H1 (cell line): ENCODE results near the gene TUBGCP5. TPM values are rescaled to one million over a fixed set of nuclear protein-coding genes. Genes with fewer than 3 reads are reported as not detected.

Experiments
- CTCF ChIA-PET: fragments of 300-600 bp; sonication (Branson Sonifier 250); formaldehyde crosslinking; loops from one replicate; lab custom pipeline; 2021; ENCODE audit not compliant: partially characterized antibody; lab: Charles Lee
- POLR2A ChIA-PET: fragments of 300-600 bp; sonication (Branson Sonifier 250); formaldehyde crosslinking; loops from one replicate; lab custom pipeline; 2021; ENCODE audit warnings: inconsistent platforms; ENCODE audit not compliant: partially characterized antibody; lab: Charles Lee
- DNase-seq, 2 experiments: peaks; one replicate each; pipeline versions ENCODE4 v3.0.0 to v3.0.0-alpha.2; 2010 to 2022; ENCODE audit warnings: low spot score in 2 of 2, low read depth in 1 of 2, mixed read lengths in 1 of 2
- FAIRE-seq: peaks from 2 replicates; lab custom pipeline; 2011; peaks lifted over from hg19 to GRCh38; lab: Jason Lieb, UNC
- H2AFZ ChIP-seq: 2 replicates; pipeline ENCODE4 v1.8.1; 2012; ENCODE audit warnings: low read length, inconsistent platforms
- H2AK5ac ChIP-seq: 2 replicates; pipeline ENCODE4 v1.6.1; 2013; ENCODE audit warnings: low read depth, low read length
- H2BK120ac ChIP-seq: replicated peaks from 2 replicates; pipeline ENCODE3; 2013; ENCODE audit warnings: low read depth, low read length, inconsistent platforms
- H2BK12ac ChIP-seq: 2 replicates; pipeline ENCODE4 v1.6.1; 2013; ENCODE audit warnings: low read depth, low read length
- H2BK15ac ChIP-seq: 2 replicates; pipeline ENCODE4 v1.6.1; 2013; ENCODE audit warnings: low read length
- H2BK20ac ChIP-seq: 2 replicates; pipeline ENCODE4 v1.6.1; 2013; ENCODE audit warnings: low read length
- H2BK5ac ChIP-seq: 2 replicates; pipeline ENCODE4 v1.6.1; 2013; ENCODE audit warnings: low read depth, low read length
- H3K14ac ChIP-seq: 2 replicates; pipeline ENCODE4 v1.6.1; 2013; ENCODE audit warnings: inconsistent platforms; ENCODE audit not compliant: insufficient read length
- H3K18ac ChIP-seq: 2 replicates; pipeline ENCODE4 v1.6.1; 2013; ENCODE audit warnings: low read length; ENCODE audit errors: extremely low read depth
- H3K23ac ChIP-seq: 2 replicates; pipeline ENCODE4 v1.6.1; 2013; ENCODE audit warnings: inconsistent platforms; ENCODE audit not compliant: insufficient read length
- H3K23me2 ChIP-seq: 2 replicates; pipeline ENCODE4 v1.6.1; 2013; ENCODE audit warnings: low read depth, low read length
- H3K27ac ChIP-seq: 2 replicates; pipeline ENCODE4 v1.6.1; 2011; ENCODE audit warnings: low read depth, low read length, inconsistent platforms
- H3K27me3 ChIP-seq, 4 experiments: replicated peaks in 1 of 4; 1 replicate in 1 of 4; 2 replicates in 3 of 4; pipeline versions ENCODE4 v1.6.1 to v1.8.1; 2011 to 2013; ENCODE audit warnings: low read length in 3 of 4, mild to moderate bottlenecking in 3 of 4, inconsistent platforms in 2 of 4, mixed read lengths in 2 of 4, moderate library complexity in 1 of 4; ENCODE audit not compliant: control insufficient read depth in 3 of 4, insufficient read depth in 3 of 4; ENCODE audit errors: extremely low read depth in 1 of 4
- H3K36me3 ChIP-seq, 4 experiments: 2 replicates each; pipeline versions ENCODE4 v1.6.1 to v1.8.1; 2011 to 2013; ENCODE audit warnings: mild to moderate bottlenecking in 4 of 4, low read length in 3 of 4, moderate library complexity in 2 of 4, control low read depth in 1 of 4, inconsistent platforms in 1 of 4; ENCODE audit not compliant: insufficient read depth in 4 of 4, control insufficient read depth in 2 of 4
- H3K4ac ChIP-seq: replicated peaks from 2 replicates; pipeline ENCODE3; 2013; ENCODE audit warnings: low read length, low read depth, mixed read lengths, inconsistent platforms; ENCODE audit not compliant: insufficient read length
- H3K4me1 ChIP-seq, 4 experiments: replicated peaks in 1 of 4; 1 replicate in 1 of 4; 2 replicates in 3 of 4; pipeline versions ENCODE4 v1.6.1 to v1.8.1; 2011 to 2013; ENCODE audit warnings: low read length in 3 of 4, inconsistent platforms in 2 of 4, mixed read lengths in 1 of 4; ENCODE audit not compliant: insufficient read depth in 4 of 4, control insufficient read depth in 3 of 4
- H3K4me2 ChIP-seq, 2 experiments: 2 replicates each; pipeline versions ENCODE4 v1.6.1 to v1.8.1; 2011 to 2013; ENCODE audit warnings: low read depth in 2 of 2, low read length in 2 of 2, control low read depth in 1 of 2, inconsistent platforms in 1 of 2, mild to moderate bottlenecking in 1 of 2; ENCODE audit not compliant: insufficient read depth in 1 of 2
- H3K4me3 ChIP-seq, 4 experiments: fragments of 200-600, 300-600 bp in 1 of 4; sonication (generic), shearing (Covaris generic), sonication (Bioruptor Twin) in 1 of 4; 2 replicates each; pipeline versions ENCODE4 v1.5.1 to v1.8.1; 2011 to 2016; ENCODE audit warnings: low read length in 4 of 4, low read depth in 3 of 4, control low read depth in 2 of 4, inconsistent platforms in 2 of 4, mild to moderate bottlenecking in 2 of 4, mixed read lengths in 1 of 4, moderate library complexity in 1 of 4; ENCODE audit not compliant: insufficient read depth in 2 of 4; ENCODE audit errors: extremely low read depth in 1 of 4
- H3K56ac ChIP-seq: replicated peaks from 2 replicates; pipeline ENCODE3; 2013; ENCODE audit warnings: low read depth, mild to moderate bottlenecking, mixed read lengths, low read length, inconsistent platforms; ENCODE audit not compliant: insufficient read length
- H3K79me1 ChIP-seq: 2 replicates; pipeline ENCODE4 v1.6.1; 2013; ENCODE audit warnings: low read depth, low read length, control low read depth
- H3K79me2 ChIP-seq, 2 experiments: 2 replicates each; pipeline versions ENCODE4 v1.6.1 to v1.8.1; 2012 to 2013; ENCODE audit warnings: low read length in 2 of 2, mild to moderate bottlenecking in 2 of 2, inconsistent platforms in 1 of 2; ENCODE audit not compliant: insufficient read depth in 2 of 2, control insufficient read depth in 1 of 2
- H3K9ac ChIP-seq, 4 experiments: replicated peaks in 1 of 4; 1 replicate in 1 of 4; 2 replicates in 3 of 4; pipeline versions ENCODE4 v1.6.1 to v1.8.1; 2011 to 2013; ENCODE audit warnings: low read depth in 3 of 4, low read length in 3 of 4, control low read depth in 2 of 4, mild to moderate bottlenecking in 2 of 4, moderate library complexity in 2 of 4, inconsistent platforms in 1 of 4; ENCODE audit errors: extremely low read depth in 1 of 4
- H3K9me3 ChIP-seq, 2 experiments: 2 replicates each; pipeline versions ENCODE4 v1.6.1 to v1.8.1; 2012 to 2013; ENCODE audit warnings: mild to moderate bottlenecking in 2 of 2, moderate library complexity in 2 of 2, control low read depth in 1 of 2, inconsistent platforms in 1 of 2, low read depth in 1 of 2, low read length in 1 of 2, mixed read lengths in 1 of 2; ENCODE audit not compliant: insufficient read depth in 2 of 2
- H4K20me1 ChIP-seq, 2 experiments: replicated peaks in 1 of 2; 2 replicates each; pipeline versions ENCODE3 to v1.8.1; 2011 to 2013; ENCODE audit warnings: inconsistent platforms in 2 of 2, low read length in 2 of 2, mild to moderate bottlenecking in 1 of 2; ENCODE audit not compliant: insufficient read depth in 2 of 2, control insufficient read depth in 1 of 2
- H4K5ac ChIP-seq: 2 replicates; pipeline ENCODE4 v1.6.1; 2013; ENCODE audit warnings: low read length, low read depth, mixed read lengths, inconsistent platforms; ENCODE audit not compliant: insufficient read length
- H4K8ac ChIP-seq: 2 replicates; pipeline ENCODE4 v1.8.0; 2013; ENCODE audit warnings: mild to moderate bottlenecking, moderate library complexity, low read length, inconsistent platforms; ENCODE audit not compliant: insufficient read depth; ENCODE audit errors: extremely low read depth
- H4K91ac ChIP-seq: replicated peaks from 2 replicates; pipeline ENCODE3; 2013; ENCODE audit warnings: low read length, mixed read lengths, inconsistent platforms; ENCODE audit not compliant: insufficient read length
- CHD1 ChIP-seq: IDR thresholded peaks from 2 replicates; pipeline ENCODE4 v1.6.1; 2012; ENCODE audit warnings: low read depth, low read length, improper control_type of control experiment
- CREB1 ChIP-seq: IDR thresholded peaks from 2 replicates; pipeline ENCODE4 v1.6.1; 2012; ENCODE audit warnings: inconsistent platforms
- EZH2 ChIP-seq: fragments of 200-600 bp; sonication (generic); IDR thresholded peaks from 2 replicates; pipeline ENCODE4 v1.7.1; 2012; ENCODE audit warnings: low read depth, mild to moderate bottlenecking, moderate library complexity, low read length, inconsistent platforms; ENCODE audit not compliant: severe bottlenecking
- GTF2F1 ChIP-seq: IDR thresholded peaks from 2 replicates; pipeline ENCODE4 v1.6.1; 2012; ENCODE audit warnings: low read depth, low read length, improper control_type of control experiment, borderline replicate concordance
- KDM1A ChIP-seq: fragments of 200-600, 300-600 bp; sonication (generic); IDR thresholded peaks from 2 replicates; pipeline ENCODE4 v1.7.1; 2016; ENCODE audit warnings: mild to moderate bottlenecking, low read length, borderline replicate concordance
- POLR2A ChIP-seq, 2 experiments: IDR thresholded peaks; 1 replicate in 1 of 2; 2 replicates in 1 of 2; pipeline ENCODE4 v1.6.1; 2011; ENCODE audit warnings: low read depth in 2 of 2, low read length in 2 of 2, mild to moderate bottlenecking in 2 of 2; ENCODE audit errors: control extremely low read depth in 1 of 2
- POU5F1 ChIP-seq: IDR thresholded peaks from 2 replicates; pipeline ENCODE4 v1.6.1; 2011; ENCODE audit warnings: low read depth, mild to moderate bottlenecking, low read length, moderate library complexity
- SIX5 ChIP-seq: IDR thresholded peaks from 2 replicates; pipeline ENCODE4 v1.6.1; 2011; ENCODE audit warnings: mild to moderate bottlenecking, low read depth, low read length
- TCF12 ChIP-seq: IDR thresholded peaks from 2 replicates; pipeline ENCODE4 v1.6.1; 2011; ENCODE audit warnings: low read depth, mild to moderate bottlenecking, low read length
- YY1 ChIP-seq: IDR thresholded peaks from 2 replicates; pipeline ENCODE4 v1.6.1; 2011; ENCODE audit warnings: low read depth, mild to moderate bottlenecking, low read length
- WGBS, 2 experiments: shearing (Covaris generic) in 1 of 2; methylation state at CpG; one replicate each; pipeline versions ENCODE4 v1.1.6 to v1.1.7; 2013 to 2015; ENCODE audit warnings: low lambda C conversion rate in 2 of 2, mixed read lengths in 2 of 2, inconsistent platforms in 1 of 2, low coverage in 1 of 2, missing lambda C conversion rate in 1 of 2; ENCODE audit not compliant: insufficient replicate concordance in 2 of 2, insufficient coverage in 1 of 2, insufficient read length in 1 of 2; ENCODE audit errors: extremely low coverage in 1 of 2, missing lambda C conversion rate in 1 of 2; 5-methylcytosine and 5-hydroxymethylcytosine counted together
- polyA plus RNA-seq, 7 experiments: library from polyadenylated mRNA; depleted of rRNA in 3 of 7; stranded (reverse) in 5 of 7; unstranded in 2 of 7; fragments of >200 nt in 5 of 7; fragments of 200-250 nt in 2 of 7; gene quantifications; 1 replicate in 5 of 7; 2 replicates in 1 of 7; 4 replicates in 1 of 7; pipeline versions ENCODE4 v1.2.1 to v1.2.3, GENCODE V29; 2011 to 2013; ENCODE audit warnings: missing spikeins in 2 of 7, mixed read lengths in 2 of 7
- total RNA-seq: library from RNA; stranded (reverse); fragmentation: NEBNext Ultra II Directional; extraction: Animal tissue kit (Norgen Biotek cat#: 25700); gene quantifications from 2 replicates; pipeline ENCODE4 v1.2.1, GENCODE V29; 2021

Gene TUBGCP5
- total and polyA plus RNA-seq, 2 of the 8 experiments (the other 6 are each of a cell fraction or from before 2014, with no cell fraction given): 6.3 to 12.5 TPM

- Histone ChIP-seq H2AFZ (no peak overlapping the region), H3K9ac (no peak overlapping the region), H4K91ac (no peak overlapping the region)
- TF ChIP-seq POU5F1 (no peak), EZH2 (no peak), KDM1A (no peak), CREB1 (no peak), SIX5 (no peak), POLR2A (IDR thresholded peaks at IDR 0.05; ENCODE audit: control extremely low read depth in 1 of 2, low read depth in 2 of 2, low read length in 2 of 2) (no peak), GTF2F1 (no peak), YY1 (no peak), CHD1 (no peak), TCF12 (no peak)
- TF ChIP-seq, all 59 proteins: peak for 0
- no peak for DNase-seq
- no peak overlapping the region for H4K5ac ChIP-seq
- ChIA-PET POLR2A (no interaction called here), CTCF (interaction anchor here (1.4 kb wide), 1 partner anchor 9 kb away, joined by 5 read pairs; no protein-coding TSS in a partner anchor)
- H3K4me2 ChIP-seq: no peak overlapping the region
- H3K23me2 ChIP-seq: no peaks in the 10 kb centered on the region
- no peak for FAIRE-seq
- no peak overlapping the region for H2BK5ac ChIP-seq
- no peak overlapping the region for H2AK5ac ChIP-seq
- WGBS, 2 experiments: 75% methylated on average over 1 of the region's 1 CpG; no CpG with 5 or more reads in 1 of the 2 experiments
- H3K4me1 ChIP-seq: no peaks in the 10 kb centered on the region
- no peak overlapping the region for H3K4ac ChIP-seq
- H3K4me3 ChIP-seq: no peak overlapping the region
- H3K79me1 ChIP-seq: no peaks in the 10 kb centered on the region
- no peak overlapping the region for H3K27ac ChIP-seq
- no peak overlapping the region for H2BK12ac ChIP-seq
- no peak overlapping the region for H2BK120ac ChIP-seq
- peaks cover 2 to 41% of the 10 kb centered on the region in 2 experiments; a peak in 3 of 4 replicates for H3K9me3 ChIP-seq
- H3K56ac ChIP-seq: no peak overlapping the region
- H2BK20ac ChIP-seq: no peak overlapping the region
- H4K8ac ChIP-seq: no peak overlapping the region
- no peak overlapping the region for H3K23ac ChIP-seq
- H2BK15ac ChIP-seq: no peak overlapping the region
- H3K14ac ChIP-seq: no peak overlapping the region
- no peaks in the 10 kb centered on the region for H3K79me2 ChIP-seq
- no peaks in the 10 kb centered on the region for H3K36me3 ChIP-seq
- H4K20me1 ChIP-seq: no peaks in the 10 kb centered on the region
- no peaks in the 10 kb centered on the region for H3K27me3 ChIP-seq
- no peak overlapping the region for H3K18ac ChIP-seq
These were observed 43.7 kb upstream of the TUBGCP5 start for GRCh38 chr15:23083115-23083514.
